ENCODE results near the gene OR2G6.
"Not testable (repeated sequence)": the region's sequence is repeated elsewhere in the genome, so short reads cannot be mapped to it uniquely, and the experiment has no call there.

Gene OR2G6

GRCh38 chr1:248507773-248508172, at the start of gene OR2G6:
Gene OR2G6, plus strand, starts transcription at chr1:248508073. Its CDS starts 13,574 bp downstream, at chr1:248521647.
- not testable (repeated sequence) for DNase-seq (ENCODE audit: low spot score)

DNA sequence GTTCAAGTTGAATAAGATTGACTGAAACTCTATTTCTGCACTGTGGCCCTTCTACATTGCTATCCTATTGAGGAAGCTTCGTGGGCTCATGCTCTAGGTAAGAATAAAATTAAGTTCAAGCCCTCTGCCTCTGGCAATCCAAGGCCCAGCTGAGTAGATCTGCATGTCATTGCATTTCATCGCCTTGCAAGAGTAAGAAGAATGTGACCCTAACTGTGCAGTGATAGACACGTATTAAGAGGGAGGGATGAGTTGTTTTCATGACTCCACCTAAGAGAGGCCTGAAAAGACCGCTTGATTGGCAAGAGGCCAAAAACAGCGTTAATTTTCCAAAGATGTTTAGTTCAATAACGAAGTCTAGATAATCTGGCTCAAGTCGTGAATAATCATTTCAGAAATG, 48.8 kb upstream of the OR2G6 start:
- DNase-seq (ENCODE audit: low spot score), result not testable (repeated sequence)

- no peak for DNase-seq (ENCODE audit: low spot score)
These were observed 36.7 kb upstream of the OR2G6 start for GRCh38 chr1:248471154-248471553.

- DNase-seq (ENCODE audit: low spot score), result not testable (repeated sequence)
These were observed 35.8 kb upstream of the OR2G6 start for GRCh38 chr1:248472111-248472510.

DNA sequence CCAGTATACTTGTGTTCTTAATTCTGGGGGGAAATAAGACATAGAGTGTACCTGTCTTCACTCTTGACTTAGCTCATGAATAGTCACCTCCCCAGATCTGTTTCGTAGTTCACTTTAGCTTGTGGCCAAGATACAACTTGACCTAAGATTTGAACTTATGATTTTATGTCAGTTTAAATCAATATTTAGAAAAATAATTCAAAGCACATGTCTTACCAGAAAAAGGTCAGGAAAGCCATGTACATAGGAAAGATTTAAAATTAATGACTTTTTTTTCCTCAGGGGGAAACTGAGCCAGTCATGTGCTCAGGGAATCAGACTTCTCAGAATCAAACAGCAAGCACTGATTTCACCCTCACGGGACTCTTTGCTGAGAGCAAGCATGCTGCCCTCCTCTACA, 34.8 kb upstream of the OR2G6 start, which contains the start of gene OR2T3:
Gene OR2T3 (plus strand): TSS at position 301 of the 400 bp plus-strand sequence. CDS start 0 bp downstream, at position 301.
- not testable (repeated sequence) for DNase-seq (ENCODE audit: low spot score)

DNA sequence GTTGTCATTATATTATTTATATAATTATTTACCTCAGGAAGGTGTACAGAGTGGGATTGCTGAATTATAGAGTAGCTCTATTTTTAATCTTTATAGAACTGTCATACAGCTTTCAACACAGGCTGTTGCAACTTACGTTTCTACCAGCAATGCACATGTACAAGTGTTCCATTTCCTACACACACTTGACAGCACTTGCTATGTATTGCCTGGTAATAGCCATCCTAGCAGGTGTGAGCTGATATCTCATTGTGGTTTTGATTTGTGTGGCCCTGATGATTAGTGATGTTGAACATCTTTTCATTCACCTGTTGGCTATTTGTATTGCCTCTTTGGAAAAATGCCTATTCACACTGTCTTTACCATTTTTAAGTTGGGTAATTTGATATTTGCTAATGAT, 32.2 kb upstream of the OR2G6 start:
- DNase-seq (ENCODE audit: low spot score), result not testable (repeated sequence)

GRCh38 chr1:248481686-248482579, 25.9 kb upstream of the OR2G6 start:
- peak; percentile 30 for DNase-seq (ENCODE audit: low spot score)

DNA sequence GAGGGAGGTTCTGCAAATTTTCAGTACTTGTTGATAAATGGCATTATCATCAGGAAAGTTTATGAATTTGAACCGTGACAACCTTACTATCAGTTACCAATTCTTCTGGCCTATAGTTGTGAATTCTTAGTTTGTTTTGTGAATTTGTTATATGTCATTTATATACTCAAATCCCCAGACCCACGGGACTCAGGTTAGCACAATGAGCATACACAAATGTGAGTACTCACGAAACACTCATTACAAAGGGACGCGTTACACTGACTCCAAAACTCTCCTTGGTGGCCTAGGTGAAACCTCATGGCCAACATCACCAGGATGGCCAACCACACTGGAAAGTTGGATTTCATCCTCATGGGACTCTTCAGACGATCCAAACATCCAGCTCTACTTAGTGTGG, 19.6 kb upstream of the OR2G6 start, which contains the start of gene OR2T5:
Gene OR2T5 (plus strand): TSS at position 301 of the 400 bp plus-strand sequence. CDS start 0 bp downstream, at position 301.
- DNase-seq (ENCODE audit: low spot score), result not testable (repeated sequence)

DNA sequence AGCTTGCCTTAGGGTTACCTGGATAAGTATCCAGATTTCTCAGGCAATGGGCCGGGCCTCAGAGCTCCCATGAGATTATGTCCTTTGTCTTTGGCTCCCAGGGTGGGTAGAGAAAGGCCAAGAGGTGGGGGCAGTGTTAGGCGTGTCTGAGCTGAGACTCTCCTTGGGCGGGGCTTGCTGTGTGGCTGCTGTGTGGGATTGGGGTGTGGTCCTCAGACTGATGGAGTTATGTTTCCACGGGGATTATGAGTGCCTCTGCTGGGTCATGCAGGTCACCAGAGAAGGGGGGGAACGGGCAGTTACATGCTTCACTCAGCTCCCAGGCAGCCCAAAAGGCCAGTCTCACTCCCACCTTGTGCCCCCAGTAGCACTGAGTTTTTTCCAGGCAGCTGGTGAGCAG, 11.2 kb upstream of the OR2G6 start:
- not testable (repeated sequence) for DNase-seq (ENCODE audit: low spot score)

DNA sequence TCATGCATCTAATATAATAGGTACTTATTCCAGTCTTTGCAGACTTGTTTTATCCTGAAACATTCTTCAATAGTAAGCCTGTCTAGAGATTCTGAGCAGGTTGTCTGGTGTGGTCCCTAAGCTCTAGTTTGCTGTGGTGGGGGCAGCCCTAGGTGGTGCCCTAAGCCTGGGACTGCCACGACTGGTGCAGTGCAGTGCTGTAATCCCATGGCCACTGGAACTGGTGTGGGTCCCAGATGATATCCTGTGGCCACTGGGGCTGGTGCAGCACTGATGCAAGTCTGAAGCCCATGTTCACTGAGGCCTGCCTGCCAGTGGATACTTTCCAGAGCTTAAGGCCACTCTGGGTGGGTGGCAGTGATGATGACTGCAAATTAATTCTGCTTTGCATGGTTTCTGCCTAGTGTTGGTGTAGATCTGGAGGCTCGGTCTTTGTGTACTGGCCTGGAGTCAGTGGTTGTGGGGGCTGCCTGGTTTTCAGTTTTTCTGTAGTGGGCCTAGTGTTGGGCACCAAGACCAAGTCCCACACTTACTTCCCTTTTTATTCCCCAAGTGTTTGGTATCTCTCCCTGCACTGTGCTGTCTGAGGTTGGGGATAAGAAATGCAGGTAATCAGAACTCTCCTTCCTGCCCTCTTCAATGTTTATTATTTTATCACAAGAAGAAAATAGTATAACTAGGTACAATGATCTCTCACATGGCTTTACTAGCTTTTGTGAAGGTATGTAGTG, 7.4 kb upstream of the OR2G6 start:
- not testable (repeated sequence) for DNase-seq (ENCODE audit: low spot score)

DNA sequence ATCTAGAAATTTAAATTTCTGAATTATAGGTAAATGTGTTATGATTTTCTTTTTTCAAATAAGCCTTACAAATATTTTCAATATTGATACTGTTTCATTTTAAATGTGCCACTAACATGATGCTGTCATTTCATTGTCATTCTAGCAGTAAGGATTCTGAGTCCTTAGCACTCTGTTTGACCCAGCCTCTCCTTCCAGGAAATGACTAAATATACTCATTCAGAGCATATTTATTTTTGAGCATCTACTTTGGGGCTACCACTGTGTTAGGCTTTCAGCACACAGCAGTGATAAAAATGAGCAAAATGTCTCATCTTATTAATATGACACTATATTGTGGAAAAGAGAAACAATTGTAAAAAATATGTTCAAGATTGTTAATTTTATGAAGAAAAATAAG, 2.3 kb downstream of the OR2G6 start:
- not testable (repeated sequence) for DNase-seq (ENCODE audit: low spot score)

DNA sequence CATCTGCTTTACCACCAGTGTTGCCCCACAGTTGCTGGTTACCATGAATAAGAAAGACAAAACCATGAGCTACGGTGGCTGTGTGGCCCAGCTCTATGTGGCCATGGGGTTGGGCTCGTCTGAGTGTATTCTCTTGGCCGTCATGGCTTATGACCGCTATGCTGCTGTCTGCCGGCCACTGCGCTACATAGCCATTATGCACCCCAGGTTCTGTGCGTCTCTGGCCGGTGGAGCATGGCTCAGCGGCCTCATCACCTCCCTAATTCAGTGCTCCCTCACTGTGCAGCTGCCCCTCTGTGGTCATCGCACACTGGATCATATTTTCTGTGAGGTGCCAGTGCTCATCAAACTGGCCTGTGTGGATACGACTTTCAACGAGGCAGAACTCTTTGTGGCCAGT, 14.0 kb downstream of the OR2G6 start:
- no peak for DNase-seq (ENCODE audit: low spot score)

DNA sequence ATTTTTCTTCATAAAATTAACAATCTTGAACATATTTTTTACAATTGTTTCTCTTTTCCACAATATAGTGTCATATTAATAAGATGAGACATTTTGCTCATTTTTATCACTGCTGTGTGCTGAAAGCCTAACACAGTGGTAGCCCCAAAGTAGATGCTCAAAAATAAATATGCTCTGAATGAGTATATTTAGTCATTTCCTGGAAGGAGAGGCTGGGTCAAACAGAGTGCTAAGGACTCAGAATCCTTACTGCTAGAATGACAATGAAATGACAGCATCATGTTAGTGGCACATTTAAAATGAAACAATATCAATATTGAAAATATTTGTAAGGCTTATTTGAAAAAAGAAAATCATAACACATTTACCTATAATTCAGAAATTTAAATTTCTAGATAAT, 29.6 kb downstream of the OR2G6 start:
- DNase-seq (ENCODE audit: low spot score), result not testable (repeated sequence)

DNA sequence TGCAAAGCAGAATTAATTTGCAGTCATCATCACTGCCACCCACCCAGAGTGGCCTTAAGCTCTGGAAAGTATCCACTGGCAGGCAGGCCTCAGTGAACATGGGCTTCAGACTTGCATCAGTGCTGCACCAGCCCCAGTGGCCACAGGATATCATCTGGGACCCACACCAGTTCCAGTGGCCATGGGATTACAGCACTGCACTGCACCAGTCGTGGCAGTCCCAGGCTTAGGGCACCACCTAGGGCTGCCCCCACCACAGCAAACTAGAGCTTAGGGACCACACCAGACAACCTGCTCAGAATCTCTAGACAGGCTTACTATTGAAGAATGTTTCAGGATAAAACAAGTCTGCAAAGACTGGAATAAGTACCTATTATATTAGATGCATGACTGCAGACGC, 39.5 kb downstream of the OR2G6 start:
- DNase-seq (ENCODE audit: low spot score), result not testable (repeated sequence)

DNA sequence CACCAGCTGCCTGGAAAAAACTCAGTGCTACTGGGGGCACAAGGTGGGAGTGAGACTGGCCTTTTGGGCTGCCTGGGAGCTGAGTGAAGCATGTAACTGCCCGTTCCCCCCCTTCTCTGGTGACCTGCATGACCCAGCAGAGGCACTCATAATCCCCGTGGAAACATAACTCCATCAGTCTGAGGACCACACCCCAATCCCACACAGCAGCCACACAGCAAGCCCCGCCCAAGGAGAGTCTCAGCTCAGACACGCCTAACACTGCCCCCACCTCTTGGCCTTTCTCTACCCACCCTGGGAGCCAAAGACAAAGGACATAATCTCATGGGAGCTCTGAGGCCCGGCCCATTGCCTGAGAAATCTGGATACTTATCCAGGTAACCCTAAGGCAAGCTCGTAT, 43.2 kb downstream of the OR2G6 start:
- DNase-seq (ENCODE audit: low spot score), result not testable (repeated sequence)

DNA sequence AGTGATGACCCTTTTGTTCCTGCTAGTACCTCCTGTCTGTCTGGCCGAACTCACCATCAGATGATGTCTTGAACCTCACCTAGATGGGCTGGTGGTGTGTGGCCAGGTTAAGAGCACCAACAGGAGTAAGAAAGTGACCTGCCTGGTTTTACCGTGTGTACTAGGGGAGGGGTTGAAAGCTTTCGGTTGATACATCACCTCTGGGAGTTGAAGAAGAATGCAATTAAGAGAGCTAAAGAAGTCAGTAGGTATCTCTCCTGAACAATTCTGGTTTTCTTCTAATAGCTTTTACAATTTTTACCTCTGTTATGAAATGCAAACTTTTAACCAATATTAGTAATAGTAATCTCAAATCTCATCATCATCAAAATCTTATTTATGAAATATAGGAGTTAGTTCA, 54.8 kb downstream of the OR2G6 start, which contains the start of gene OR2T29:
Gene OR2T29 (minus strand): TSS at position 101 of the 400 bp plus-strand sequence. CDS start 3,281 bp downstream, outside the sequence.
- DNase-seq (ENCODE audit: low spot score), result not testable (repeated sequence)

- DNase-seq (ENCODE audit: low spot score), result peak; percentile 24
These were observed 57.9 kb downstream of the OR2G6 start for GRCh38 chr1:248565530-248566373.

DNA sequence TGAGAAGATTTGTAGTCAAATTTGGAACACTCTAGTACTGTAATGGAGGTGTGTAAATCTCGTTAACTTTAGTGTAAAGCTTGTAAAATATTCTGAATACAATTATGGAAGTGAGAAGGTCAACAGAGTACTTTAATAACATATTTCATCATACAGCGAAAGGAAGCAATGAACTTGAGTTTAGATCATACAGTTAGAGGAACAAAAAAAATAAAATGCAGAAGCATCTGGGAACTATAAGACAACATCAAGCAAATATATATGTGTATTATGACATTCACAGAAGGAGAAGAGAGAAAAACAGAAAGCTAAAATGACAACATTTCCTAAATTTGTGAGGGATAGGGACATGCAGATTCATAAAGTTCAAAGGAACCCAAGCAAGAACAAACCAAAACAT, 61.2 kb downstream of the OR2G6 start:
- DNase-seq (ENCODE audit: low spot score), result not testable (repeated sequence)

DNA sequence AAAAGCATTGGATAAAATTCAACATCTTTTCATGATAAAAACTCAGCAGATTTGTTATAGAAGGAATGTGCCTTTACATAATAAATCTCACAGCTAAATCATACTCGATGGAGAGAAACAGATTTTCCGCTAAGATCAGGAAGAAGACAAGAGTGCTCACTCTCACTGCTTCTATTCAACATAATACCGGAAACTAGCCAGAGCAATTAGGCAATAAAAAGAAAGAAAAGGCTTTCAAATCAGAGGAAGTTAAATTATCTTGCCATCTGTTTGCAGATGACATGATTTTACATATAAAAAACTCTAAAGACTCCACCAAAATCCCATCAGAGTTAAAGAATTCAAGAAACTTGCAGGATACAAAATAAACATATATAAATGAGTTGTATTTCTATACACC, 62.9 kb downstream of the OR2G6 start:
- DNase-seq (ENCODE audit: low spot score), result not testable (repeated sequence)

GRCh38 chr1:248572049-248572448, 64.2 kb downstream of the OR2G6 start:
- not testable (repeated sequence) for DNase-seq (ENCODE audit: low spot score)

DNA sequence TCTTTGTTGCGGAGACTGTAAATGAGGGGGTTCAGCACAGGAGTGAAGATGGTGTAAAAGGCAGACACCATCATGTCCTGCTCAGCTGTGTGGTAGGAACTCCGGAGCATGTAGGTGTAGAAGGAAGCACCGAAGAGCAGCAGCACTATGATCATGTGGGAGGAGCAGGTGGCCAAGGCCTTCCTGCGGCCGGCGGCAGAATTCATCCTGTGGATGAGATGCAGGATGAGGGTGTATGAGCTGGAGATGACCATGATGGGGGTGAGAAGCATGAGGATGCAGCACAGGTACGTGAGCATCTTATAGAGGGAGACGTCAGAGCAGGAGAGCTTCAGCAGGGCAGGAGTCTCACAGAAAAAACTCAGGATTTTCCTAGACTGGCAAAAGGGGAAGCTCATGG, 66.0 kb downstream of the OR2G6 start:
- not testable (repeated sequence) for DNase-seq (ENCODE audit: low spot score)

DNA sequence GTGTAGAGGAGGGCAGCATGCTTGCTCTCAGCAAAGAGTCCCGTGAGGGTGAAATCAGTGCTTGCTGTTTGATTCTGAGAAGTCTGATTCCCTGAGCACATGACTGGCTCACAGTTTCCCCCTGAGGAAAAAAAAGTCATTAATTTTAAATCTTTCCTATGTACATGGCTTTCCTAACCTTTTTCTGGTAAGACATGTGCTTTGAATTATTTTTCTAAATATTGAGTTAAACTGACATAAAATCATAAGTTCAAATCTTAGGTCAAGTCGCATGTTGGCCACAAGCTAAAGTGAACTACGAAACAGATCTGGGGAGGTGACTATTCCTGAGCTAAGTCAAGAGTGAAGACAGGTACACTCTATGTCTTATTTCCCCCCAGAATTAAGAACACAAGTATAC, 66.8 kb downstream of the OR2G6 start, which contains the start of gene OR2T34:
Gene OR2T34 (minus strand): TSS at position 101 of the 400 bp plus-strand sequence. CDS start 0 bp downstream, at position 101.
- DNase-seq (ENCODE audit: low spot score), result not testable (repeated sequence)

Data from CD4-positive, alpha-beta T cell treated with Interleukin-15 for 4 hours (primary cell).